ENCODE measurements around the gene SLC44A4.

- TF ChIP-seq, protein P1, sequence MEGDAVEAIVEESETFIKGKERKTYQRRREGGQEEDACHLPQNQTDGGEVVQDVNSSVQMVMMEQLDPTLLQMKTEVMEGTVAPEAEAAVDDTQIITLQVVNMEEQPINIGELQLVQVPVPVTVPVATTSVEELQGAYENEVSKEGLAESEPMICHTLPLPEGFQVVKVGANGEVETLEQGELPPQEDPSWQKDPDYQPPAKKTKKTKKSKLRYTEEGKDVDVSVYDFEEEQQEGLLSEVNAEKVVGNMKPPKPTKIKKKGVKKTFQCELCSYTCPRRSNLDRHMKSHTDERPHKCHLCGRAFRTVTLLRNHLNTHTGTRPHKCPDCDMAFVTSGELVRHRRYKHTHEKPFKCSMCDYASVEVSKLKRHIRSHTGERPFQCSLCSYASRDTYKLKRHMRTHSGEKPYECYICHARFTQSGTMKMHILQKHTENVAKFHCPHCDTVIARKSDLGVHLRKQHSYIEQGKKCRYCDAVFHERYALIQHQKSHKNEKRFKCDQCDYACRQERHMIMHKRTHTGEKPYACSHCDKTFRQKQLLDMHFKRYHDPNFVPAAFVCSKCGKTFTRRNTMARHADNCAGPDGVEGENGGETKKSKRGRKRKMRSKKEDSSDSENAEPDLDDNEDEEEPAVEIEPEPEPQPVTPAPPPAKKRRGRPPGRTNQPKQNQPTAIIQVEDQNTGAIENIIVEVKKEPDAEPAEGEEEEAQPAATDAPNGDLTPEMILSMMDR (IDR thresholded peaks at IDR 0.05; ENCODE audit: low read length) = no peak
- TF ChIP-seq EZH2 (IDR thresholded peaks at IDR 0.05; ENCODE audit: borderline replicate concordance, low read length) = no peak
These were observed 44.2 kb downstream of the SLC44A4 start for GRCh38 chr6:31834367-31835250.

Data from OCI-LY1 (cell line).